HG03135 (cell line): ENCODE results near the gene VIP.

Source experiments
- ATAC-seq: cut with Tn5 transposase; IDR thresholded peaks from one replicate; pipeline ENCODE4 v1.9.1; 2021; ENCODE audit warnings: mild to moderate bottlenecking, moderate library complexity; ENCODE audit not compliant: unreplicated experiment

The VIP gene

GRCh38 chr6:152776833-152777232 is 26.2 kb downstream of the VIP start:
- ATAC-seq: no peak

GRCh38 chr6:152783217-152783878 is 32.8 kb downstream of the VIP start:
- ATAC-seq: no peak

- ATAC-seq: no peak
Observed at GRCh38 chr6:152794696-152795095, 44.1 kb downstream of the VIP start.

GRCh38 chr6:152804150-152804549 is 53.6 kb downstream of the VIP start:
- ATAC-seq: no peak
